GM19468 (cell line): Measurements from ENCODE around the gene PARD3.
"Not testable (repeated sequence)": the region's sequence is repeated elsewhere in the genome, so short reads cannot be mapped to it uniquely, and the experiment has no call there.

Experiments used
- ATAC-seq: cut with Tn5 transposase; IDR thresholded peaks from one replicate; pipeline ENCODE4 v1.9.1; 2021; ENCODE audit warnings: mild to moderate bottlenecking, moderate library complexity, moderate number of reproducible peaks; ENCODE audit not compliant: unreplicated experiment; ENCODE audit errors: extremely low read depth

Gene PARD3

DNA sequence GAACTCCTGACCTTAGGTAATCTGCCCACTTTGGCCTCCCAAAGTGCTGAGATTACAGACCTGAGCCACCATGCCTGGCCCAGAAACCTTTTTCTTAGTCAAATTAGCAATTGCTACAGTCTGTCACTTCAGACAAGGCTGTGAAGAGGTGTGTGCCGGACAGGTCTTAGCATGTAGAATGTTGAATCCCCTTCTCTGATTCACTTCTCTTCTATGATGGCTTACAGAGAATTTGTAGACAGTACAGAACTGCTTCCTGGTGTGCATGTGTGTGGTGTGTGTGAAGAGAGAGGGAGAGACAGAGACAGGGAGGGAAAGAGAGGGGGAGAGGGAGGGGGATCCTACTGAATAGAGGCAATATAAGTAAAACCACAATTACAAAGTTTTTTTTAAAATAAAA is 150.4 kb downstream of the PARD3 start:
- no peak for ATAC-seq

DNA sequence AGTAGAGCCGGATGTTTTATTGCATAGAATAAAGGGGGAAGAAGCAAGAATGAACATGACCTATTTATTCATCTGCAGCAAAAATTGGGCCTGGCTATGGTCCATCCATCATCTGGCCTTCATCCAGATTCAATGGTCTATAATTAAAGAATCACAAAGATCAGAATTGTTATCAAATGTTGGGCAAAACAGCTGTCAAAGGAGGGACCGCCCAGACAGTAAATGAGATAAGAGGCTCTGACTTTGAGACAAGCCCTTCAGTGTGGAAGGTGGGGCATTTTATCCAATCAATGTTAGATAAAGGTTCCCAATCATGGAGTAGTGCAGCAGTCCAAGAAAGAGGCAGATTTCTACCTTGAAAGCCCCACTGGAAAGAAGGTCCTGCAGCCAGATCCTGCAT is 153.5 kb downstream of the PARD3 start:
- no peak for ATAC-seq

DNA sequence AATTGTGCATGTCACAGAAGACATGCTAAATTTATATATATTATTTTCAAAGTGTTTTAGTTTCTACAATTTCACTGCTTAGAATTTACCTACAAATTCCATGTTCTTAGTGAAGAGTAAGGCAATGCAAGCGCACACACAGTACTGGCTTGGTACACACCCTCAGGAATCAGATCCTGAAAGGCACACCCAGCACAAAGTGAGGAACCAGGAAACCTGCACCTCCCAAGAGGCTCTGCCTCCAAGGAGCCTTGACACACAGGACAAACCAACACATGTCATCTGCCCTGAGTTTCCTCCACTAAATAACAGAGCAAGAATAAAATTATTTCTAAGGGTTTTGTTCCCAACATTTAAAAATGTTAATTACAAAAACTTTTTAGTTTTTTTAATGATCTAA is 156.2 kb downstream of the PARD3 start:
- no peak for ATAC-seq

GRCh38 chr10:34656661-34657060 is 158.4 kb downstream of the PARD3 start:
- no peak for ATAC-seq

DNA sequence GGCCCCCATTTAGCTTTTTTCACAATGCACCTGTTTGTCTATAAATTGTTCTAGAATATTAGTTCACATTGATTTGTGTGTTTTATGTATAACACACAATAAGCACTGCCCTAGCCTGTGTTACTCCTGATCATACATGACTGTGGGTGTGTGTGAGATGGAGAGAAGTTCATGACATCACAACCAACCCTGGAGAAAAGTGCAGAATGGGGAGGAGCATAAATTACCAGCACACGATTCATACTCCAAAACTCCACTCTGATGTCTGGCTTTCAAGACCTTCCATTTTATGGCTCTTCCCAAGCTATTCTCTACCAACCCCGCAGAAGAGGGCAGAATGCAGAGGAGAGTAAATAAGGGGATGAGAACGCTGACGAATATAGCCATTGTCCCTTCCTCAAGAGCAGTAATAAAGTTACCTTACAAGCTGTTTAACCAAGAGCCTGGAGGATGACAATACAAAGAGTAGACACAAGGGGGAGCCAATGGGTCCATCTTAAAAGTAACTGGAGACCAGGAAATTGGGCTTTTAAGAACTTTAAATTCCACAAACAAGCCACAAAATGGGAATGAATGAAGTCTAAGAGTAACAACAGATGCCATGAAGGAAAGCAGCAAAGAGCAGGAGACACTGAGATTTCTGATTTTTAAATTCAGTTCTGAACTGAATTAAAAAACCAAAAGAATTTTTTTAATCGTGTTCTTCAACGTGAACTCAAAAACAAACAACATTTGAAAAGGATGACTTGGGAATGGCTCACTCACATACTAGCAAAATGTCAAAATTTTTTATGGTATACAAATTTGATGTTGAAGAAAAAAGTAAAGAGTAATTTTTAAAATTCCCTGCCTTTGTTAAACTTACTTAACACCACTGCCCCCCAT is 159.6 kb downstream of the PARD3 start:
- no peak for ATAC-seq

DNA sequence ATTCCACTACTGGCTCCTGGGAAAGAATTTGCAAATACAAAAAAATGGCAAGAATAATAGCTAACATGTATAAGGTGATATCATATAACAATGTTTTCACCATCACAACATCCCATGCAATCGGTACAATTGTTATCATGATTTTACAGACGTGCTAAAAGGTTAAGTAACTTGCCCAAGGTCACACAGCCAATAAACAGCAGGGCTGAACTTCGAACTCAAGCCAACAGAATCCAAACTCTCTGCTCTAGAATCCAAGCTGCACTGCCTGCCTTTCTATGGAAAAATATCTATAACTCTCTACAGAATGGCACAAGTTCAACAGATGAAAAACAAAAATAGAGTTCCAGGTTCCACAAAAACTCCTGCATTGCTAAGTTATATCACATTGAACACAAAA is 160.9 kb downstream of the PARD3 start:
- no peak for ATAC-seq

GRCh38 chr10:34653530-34653929 is 161.6 kb downstream of the PARD3 start:
- ATAC-seq = no peak

- no peak for ATAC-seq
Observed at GRCh38 chr10:34651416-34652195, 163.5 kb downstream of the PARD3 start.

- ATAC-seq = no peak
Observed at GRCh38 chr10:34650156-34650555, 164.9 kb downstream of the PARD3 start.

DNA sequence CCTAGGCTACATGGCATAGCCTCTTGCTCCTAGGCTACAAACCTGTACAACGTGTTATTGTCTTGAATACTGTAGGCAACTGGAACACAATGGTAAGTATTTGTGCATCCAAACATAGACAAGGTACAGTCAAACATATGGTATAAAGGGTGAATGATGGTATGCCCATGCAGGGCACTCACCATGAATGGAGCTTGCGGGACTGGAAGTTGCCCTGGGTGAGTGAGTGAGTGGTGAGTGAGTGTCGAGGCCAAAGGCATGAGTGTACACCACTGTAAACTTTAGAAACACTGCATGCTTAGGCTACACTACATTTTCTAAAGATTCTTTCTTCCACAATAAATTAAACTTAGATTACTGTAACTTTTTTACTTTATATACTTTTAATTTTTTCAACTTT is 165.7 kb downstream of the PARD3 start:
- ATAC-seq = no peak

DNA sequence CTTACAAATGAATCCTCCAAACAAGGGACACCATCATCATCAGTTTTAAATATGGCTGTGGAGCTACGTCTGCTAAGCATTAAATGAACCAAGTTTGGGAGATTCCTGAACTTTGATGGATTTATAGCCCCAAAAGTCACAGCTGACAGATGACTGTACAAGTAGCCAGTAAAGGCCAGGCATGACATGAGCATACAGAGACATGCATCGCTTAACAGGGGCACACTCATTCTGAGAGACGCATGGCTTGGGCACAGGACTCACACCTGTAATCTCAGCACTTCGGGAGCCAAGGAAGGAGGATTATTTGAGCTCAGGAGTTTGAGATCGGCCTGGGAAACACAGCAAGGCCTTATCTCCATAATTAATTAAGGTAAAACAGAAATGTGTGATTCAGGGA is 166.2 kb downstream of the PARD3 start:
- ATAC-seq = no peak

- no peak for ATAC-seq
Observed at GRCh38 chr10:34647875-34648865, 166.9 kb downstream of the PARD3 start.

- ATAC-seq = no peak
Observed at GRCh38 chr10:34647160-34647559, 167.9 kb downstream of the PARD3 start.

- no peak for ATAC-seq
Observed at GRCh38 chr10:34646331-34646730, 168.8 kb downstream of the PARD3 start.

- not testable (repeated sequence) for ATAC-seq
Observed at GRCh38 chr10:34644815-34645214, 170.3 kb downstream of the PARD3 start.

- ATAC-seq = no peak
Observed at GRCh38 chr10:34644224-34644623, 170.9 kb downstream of the PARD3 start.

DNA sequence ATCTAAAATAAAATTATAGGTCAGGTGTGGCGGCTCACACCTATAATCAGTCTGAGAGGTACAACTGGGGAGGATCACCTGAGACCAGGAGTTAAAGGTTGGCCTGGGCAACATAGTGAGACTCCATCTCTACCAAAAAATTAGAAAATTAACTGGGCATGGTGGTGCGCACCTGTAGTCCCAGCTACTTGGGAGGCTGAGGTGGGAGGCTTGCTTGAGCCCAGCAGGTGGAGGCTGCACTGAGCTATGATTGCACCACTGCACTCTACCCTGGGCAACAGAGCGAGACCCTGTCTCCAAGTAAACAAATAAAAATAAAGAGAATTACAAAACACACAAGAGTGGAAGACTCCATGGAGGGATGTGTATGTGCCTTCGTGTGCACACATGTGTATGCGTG is 171.5 kb downstream of the PARD3 start:
- no peak for ATAC-seq

DNA sequence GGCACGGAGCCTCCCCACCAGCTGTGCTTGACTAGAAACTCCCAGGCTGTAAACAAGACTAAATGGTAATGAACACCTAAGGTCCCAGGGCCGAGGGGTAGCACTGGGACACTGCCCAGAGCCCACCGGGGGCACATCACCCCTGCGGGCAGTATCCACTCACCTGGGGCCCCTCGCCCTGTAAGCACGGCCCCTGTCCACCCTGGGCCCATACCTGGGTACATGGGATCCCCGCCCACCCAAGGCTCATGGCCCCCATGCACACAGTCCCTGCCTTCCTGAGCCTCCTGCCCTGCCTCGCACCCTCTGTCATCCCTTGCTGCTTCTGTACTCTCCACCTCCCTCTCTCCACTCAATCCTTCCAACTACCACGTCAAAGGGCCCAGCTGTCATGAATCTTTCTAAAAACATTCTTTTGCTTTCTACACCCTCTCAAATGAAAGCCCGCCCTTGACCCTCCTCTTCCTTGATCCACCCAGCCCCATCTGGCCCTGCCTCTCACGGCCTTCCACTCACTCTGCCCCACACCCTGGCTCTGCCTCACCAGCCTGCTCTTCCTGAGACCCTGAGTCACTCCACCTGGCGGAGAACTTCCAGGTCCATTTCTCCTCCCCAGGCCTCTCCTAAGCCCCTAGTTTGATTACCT is 173.1 kb downstream of the PARD3 start:
- ATAC-seq = no peak

GRCh38 chr10:34641147-34641912 is 173.8 kb downstream of the PARD3 start:
- no peak for ATAC-seq
